Stimulated activated CD8-positive, alpha-beta memory T cell treated with anti-CD3 and anti-CD28 coated beads, Interleukin-12 subunit alpha, Interleukin-12 subunit beta, amount 100 ng/mL, for 4 hours (primary cell): Measurements from ENCODE around the gene SNORC.
"Not testable (repeated sequence)": the region's sequence is repeated elsewhere in the genome, so short reads cannot be mapped to it uniquely, and the experiment has no call there.

Source experiments
- DNase-seq: peaks from one replicate; pipeline ENCODE4 v3.0.0-alpha.2; 2020; ENCODE audit warnings: low read depth

The SNORC gene

DNA sequence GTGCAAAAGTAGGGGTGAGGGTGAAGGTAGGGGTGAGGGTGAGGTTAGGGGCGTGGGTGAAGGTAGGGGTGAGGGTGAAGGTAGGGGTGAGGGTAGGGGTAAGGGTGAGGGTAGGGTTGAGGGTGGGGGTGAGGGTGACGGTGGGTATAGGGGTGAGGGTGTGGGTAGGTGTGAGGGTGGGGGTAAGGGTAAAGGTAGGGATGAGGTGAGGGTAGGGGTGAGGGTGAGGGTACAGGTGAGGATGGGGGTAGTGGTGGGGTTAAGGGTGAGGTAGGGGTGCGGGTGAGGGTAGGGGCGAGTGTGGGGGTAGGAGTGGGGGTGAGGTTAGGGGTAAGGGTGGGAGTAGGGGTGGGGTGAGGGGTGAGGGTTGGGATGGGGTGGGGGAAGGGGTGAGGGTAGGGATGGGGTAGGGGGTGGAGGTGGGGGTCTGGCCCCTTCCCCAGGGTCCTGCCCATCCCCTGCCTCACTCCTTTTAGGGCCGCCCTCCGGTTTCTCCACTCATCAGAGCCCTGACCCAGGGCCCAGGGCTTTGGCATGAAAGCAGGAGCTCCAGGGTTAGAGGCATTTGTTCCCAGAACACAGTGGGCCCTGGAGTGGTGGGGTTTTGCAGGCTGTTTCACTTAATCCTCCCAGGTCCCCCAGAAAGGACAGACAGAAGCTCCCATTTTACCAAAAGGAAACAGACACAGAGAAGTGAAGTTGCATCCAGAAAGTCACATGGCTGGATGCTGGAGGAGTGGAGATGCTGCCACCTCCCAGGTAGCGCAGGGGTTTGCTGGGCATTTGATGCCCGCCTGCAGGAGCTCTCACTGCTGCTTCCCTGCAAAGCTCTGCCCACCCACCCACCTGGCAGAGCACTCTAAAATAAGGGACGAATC, 26.9 kb downstream of the SNORC start:
- DNase-seq, result no peak

DNA sequence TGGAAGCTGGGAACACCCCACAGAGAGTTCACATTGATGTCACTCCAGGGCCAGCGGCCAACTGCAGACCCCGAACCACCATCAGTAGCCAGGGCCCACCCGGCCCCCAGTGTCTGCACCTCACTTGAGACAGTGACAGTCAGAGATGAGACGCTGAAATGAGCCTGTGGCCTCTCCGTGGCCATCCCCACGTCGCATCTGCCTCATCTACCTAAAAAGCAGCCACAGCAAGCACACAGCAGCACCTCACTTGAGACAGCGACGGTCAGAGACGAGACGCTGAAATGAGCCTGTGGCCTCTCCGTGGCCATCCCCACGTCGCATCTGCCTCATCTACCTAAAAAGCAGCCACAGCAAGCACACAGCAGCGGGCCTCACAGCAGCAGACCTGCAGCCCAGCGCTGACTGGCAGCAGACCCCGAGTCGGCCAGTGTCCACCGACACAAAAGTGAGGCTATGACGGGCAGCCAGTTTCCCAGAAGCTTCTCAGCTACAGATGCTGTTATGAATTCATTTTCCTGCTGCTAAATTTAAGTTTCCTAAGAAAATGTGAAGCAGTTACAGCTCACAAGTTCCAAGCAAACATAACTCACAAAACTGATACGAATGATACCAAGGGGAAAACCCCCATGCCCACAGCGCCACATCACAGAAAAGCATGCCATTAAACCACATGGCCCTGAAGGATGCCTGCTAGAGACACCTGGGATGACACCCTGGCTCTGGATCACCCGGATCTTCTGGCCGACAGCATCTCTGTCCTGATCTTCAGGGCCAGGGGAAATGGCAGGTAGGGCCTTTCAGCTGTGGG, 27.7 kb downstream of the SNORC start:
- DNase-seq, result no peak

- DNase-seq, result no peak
Measured at GRCh38 chr2:232898592-232899543, 28.8 kb downstream of the SNORC start.

DNA sequence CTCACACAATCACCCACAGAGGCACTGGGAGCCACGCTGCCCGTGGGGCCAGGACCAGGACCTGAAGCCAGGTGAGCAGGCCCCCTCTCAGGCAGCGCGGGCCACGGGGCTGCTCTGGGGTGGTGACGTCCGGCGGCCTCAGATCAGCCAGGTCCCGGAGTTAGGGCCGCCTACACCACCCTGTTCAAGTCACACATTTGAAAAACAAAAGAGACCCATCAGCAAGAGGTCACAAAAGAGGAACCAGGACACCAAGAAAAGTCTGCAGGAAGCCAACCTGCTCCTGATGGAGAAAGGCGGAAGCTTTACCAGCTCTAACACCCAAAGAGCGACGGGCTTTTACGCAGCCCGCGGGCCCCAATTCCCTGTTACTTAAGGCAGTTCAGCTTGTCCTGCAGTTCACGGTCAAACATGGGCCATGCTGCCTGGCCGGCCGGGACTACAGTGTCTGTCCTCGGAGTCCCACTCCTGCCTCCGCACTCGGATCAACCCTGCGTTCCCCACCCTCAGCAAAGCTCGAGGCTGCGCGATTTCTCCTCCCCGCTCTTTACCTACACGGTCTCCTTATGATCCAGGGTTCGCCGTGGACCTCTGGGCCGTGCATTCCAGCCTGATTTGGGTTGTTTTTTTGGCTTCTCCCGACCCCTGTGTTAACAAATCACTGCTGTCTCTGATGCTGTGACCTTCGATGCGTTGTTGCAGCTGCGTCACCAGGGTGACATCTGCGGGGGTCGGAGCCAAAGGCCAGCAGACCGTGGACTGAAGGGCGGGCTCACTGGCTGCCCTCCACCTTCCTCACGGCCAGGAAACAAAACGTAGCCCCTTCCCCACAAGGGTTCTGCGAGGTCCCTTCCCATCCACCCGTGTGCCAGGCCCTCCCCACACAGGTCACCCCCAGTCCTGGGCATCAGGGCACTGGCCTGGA, 31.0 kb downstream of the SNORC start:
- DNase-seq, result no peak

- DNase-seq, result no peak
Measured at GRCh38 chr2:232901736-232902578, 31.9 kb downstream of the SNORC start.

DNA sequence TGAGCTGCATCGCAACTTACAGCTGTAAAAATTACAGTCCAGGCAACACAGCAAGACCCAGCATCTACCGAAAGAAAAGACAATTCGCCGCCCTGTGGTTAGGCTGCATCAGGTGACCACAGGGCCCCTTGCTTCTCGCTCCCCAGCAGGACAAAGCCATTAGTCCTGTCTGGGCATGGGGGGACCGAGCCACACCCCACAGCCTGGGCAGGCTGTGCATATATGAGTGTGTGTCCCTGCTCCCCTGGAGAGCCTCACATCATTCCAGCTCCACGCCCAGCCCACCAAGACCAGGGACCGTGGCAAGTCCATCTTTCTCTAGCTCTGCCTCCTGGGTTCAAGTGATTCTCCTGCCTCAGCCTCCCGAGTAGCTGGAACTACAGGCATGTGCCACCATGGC, 33.9 kb downstream of the SNORC start:
- DNase-seq, result no peak

- not testable (repeated sequence) for DNase-seq
Measured at GRCh38 chr2:232906867-232907717, 37.0 kb downstream of the SNORC start.

DNA sequence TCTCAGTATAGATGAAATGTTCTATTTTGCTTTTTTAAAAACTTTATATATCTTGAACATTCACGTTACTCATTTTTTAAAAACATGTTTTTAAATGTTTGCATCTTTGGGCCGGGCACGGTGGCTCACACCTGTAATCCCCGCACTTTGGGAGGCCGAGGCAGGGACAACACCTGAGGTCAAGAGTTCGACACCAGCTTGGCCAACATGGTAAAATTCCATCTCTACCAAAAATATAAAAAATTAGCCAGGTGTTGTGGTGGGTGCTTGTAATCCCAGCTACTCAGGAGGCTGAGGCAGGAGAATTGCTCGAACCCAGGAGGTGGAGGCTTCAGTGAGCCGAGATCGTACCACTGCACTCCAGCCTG, 37.6 kb downstream of the SNORC start:
- not testable (repeated sequence) for DNase-seq

DNA sequence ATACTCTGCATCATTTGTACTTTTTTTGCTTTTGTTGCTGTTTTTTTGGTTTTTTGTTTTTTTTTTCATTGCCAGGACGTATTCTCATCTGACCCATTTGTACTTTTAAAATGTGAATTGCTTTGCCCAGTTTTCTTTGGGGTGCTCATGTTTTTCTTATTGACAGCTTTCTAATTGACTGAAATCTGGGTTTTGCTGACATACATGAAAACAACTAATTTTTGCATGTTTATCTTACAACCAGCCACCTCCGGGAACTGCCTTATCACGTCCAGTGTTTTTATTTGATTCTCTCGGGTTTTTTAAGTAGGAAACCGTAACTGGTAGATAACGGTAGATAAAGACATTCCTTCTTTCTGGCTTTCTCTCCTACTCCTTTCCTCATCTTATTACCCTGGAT, 38.6 kb downstream of the SNORC start:
- no peak for DNase-seq

DNA sequence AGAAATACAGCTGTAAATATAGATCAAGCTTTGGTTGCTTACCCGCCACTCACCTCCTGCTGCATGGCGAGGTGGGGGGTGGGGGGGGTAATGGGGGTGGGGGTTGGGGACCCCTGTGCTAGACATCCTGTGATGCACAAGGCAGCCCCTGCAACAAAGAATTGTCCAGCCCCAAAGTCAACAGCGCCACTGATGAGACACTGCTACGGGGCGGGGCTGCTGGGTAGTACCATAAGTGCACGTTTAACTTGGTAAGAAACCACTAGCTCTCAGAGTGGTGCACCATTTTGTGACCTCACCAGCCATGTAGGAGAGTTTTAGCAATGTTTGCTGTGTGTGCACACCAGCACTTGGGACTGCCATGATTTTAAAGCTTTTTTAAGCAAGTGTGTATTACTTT, 40.3 kb downstream of the SNORC start:
- no peak for DNase-seq

DNA sequence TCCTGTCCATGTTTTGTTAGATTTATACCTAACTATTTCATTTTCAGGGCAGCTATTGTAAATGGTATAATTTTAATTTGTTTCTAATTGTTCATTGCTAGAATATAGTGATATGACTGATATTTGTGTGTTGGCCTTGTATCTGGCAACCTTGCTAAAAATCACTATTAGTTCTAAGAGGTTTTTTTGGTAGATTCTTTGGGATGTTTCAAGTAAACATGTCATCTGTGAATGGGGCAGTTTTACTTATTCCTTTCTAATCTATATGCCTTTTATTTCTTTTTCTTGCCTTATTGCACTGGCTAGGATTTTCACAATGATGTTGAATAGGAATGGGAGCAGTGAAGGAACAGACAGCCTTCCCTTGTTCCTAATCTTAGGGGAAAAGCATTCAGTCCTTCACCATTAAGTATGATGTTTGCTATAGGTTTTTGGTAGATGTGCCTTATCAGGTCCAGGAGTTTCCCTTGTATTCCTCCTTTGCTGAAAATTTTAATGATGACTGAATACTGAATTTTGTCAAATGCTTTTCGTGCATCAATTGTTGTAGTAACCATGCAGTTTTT, 41.7 kb downstream of the SNORC start:
- no peak for DNase-seq

GRCh38 chr2:232913903-232914302, 43.8 kb downstream of the SNORC start:
- no peak for DNase-seq

DNA sequence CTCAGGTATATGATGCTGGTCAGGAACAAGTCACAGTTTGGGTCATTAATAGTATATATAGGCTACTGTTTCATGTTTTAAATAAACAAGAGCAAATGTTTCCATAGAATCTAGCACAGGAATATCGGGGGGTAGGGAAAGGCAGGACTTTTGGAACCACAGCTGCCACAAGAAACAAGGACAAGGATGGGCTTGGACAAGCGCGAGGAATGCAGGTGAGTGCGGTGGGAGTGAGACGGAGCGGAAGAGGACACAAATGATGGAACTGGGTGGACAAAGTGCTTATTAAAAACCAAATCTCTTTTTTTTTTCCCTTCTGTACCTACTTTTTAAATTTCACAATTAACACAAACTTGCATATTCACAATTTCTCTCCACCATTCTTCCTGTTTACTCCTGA, 49.1 kb downstream of the SNORC start:
- no peak for DNase-seq

DNA sequence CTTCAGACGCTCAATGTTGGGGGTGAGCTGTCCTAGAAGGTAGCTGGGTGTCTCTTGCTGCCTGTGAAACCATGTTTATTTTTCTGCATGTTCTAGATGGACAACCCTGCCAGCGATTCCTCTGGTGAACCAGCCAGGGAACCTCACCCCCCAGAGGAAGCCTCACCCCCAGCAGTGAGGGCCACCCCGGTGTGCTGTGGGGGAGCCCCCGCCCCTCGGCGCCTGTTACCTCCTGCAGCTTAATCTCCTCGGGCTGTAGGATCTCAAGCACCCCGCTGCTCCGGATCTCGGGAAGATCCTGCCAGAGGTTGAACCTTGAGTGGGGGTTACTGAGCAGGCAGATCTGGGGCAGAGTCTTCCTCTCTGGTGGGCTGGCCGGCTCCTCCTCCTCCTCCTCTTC, 50.0 kb downstream of the SNORC start:
- no peak for DNase-seq

DNA sequence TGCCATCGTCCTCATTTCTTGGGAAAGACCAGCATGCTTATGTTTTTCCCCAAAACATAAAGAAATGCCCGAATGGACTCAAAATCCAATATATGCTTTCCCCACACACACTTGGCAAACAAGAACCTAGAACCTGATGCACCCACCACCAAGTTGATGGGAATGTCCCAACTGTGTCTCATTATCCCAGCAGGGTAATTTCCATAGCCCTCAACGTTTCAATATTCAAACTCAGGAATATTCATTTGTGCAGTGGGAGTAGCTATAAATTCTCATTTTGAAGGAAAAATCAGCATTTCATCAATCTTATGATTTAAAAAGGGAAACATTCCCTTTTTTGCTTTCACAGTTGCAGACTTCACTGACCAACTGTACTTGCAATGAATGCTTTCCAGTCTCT, 50.7 kb downstream of the SNORC start:
- DNase-seq, result no peak

- no peak for DNase-seq
Measured at GRCh38 chr2:232924433-232924832, 54.4 kb downstream of the SNORC start.

DNA sequence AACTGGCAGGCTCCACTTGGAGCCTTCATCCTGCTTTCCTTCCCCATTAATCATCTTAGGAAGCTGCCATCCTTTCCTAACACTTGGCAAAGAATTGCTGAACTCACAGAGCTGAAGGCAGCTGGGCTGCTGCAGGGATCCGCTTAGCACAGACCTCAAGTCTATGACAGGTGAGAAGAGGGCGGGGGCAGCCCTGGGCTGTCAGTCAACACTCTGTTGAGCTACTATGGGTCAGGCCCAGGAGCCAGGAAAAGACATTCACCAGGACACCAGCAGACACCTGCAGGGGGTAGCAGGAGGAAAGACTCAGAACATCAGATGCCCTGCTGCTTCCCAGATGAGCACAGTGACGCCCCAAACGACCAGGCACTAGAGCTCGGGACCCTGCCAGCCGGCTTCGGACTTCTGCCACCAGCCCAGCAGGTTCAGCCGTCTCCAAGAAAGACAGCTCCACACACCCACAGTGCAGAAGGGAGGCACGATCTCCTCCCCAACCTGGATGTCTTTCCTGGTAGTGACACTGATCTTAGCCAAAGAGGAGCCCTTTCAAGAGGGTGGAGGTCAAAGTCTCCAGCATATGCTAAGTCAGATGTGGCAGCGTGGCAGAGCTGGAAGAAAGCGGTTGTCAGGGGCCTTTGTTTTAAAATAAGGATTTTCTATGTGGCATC, 55.2 kb downstream of the SNORC start:
- no peak for DNase-seq

DNA sequence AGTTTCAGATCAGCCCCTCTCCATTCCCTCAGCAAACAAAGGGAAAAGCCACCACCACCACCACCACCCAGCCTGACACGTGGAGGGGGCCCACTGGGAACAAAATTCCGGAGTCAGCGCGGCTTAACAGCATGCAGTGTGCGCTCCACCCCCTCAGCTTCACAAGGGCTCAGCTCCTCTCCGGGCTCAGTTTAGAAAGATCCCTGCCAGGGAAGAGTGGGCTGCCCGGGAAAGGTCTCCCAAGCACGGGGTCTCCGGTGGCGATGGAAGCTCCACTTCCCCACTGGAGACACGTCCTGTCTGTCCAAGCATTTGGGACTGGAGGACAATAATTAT, 55.7 kb downstream of the SNORC start:
- DNase-seq, result no peak
